ENCODE results near the gene SOS1. TPM values are rescaled to one million over a fixed set of nuclear protein-coding genes. Genes with fewer than 3 reads are reported as not detected.

SOS1 gene
- total RNA-seq, 4 donors from 2014 or later = 55.9 to 80.8 (median 63.2) TPM

DNA sequence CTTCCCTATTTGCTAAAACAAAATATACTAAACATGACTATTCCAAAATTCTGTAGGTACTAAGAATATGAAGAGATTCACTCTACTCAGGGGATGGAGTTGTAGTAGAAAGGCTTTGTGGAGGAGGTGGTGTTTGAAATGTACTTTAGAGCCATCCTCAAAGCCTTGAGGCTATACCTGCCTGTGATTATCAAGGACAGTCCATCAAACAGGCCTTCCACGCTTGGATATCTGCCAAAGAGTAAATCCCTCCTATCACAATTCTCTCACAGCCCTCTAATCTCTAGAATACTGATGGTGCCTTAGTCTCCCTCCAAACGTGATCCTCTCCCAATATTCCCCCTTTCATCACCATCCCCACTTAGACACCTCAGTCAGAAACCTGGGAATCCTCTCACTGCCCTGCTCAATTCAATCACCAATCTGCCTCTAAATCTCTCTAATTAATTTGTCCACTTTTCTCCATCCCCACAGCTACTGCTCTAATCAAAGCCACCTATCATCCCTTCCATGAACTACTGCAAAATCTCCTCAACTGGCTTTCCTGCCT, 13.1 kb downstream of the SOS1 start:
- Histone ChIP-seq H3K27ac (no peak overlapping the region), H3K27me3 (no peaks in the 10 kb centered on the region), H3K4me1 (no peaks in the 10 kb centered on the region), H3K36me3 (no peaks in the 10 kb centered on the region), H3K4me3 (replicated peaks in 1 of 3) (no peak overlapping the region), H3K9me3 (no peaks in the 10 kb centered on the region)
- intact Hi-C loops (cut with DNase I) = no loop called here
- 63 to 66% methylated on average over 2 of the region's 2 CpGs for WGBS, 2 donors
- DNase-seq = no peak
- TF ChIP-seq, protein P1, sequence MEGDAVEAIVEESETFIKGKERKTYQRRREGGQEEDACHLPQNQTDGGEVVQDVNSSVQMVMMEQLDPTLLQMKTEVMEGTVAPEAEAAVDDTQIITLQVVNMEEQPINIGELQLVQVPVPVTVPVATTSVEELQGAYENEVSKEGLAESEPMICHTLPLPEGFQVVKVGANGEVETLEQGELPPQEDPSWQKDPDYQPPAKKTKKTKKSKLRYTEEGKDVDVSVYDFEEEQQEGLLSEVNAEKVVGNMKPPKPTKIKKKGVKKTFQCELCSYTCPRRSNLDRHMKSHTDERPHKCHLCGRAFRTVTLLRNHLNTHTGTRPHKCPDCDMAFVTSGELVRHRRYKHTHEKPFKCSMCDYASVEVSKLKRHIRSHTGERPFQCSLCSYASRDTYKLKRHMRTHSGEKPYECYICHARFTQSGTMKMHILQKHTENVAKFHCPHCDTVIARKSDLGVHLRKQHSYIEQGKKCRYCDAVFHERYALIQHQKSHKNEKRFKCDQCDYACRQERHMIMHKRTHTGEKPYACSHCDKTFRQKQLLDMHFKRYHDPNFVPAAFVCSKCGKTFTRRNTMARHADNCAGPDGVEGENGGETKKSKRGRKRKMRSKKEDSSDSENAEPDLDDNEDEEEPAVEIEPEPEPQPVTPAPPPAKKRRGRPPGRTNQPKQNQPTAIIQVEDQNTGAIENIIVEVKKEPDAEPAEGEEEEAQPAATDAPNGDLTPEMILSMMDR (IDR thresholded peaks at IDR 0.05) = no peak

DNA sequence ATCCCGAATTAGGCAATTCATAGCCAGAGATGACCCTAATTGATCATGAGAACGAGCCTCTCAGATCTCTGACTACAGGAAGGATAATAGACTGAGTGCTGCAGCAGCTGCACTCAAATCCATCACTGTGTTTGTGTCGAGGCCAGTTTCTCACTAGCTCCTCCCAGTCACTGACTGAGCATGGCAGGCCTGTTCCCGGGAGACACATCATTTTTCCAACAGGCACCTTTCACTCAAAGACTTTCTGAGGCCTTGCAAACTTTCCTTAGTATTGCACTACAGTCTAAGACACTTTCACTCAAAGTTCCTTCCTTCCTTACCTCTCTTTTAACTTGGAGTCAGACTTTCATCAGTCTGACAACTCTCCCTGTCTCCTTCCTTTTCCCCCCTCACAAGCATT, 13.7 kb downstream of the SOS1 start:
- Histone ChIP-seq H3K4me3 (replicated peaks in 1 of 3) (no peak overlapping the region), H3K4me1 (no peaks in the 10 kb centered on the region), H3K36me3 (no peaks in the 10 kb centered on the region), H3K9me3 (no peaks in the 10 kb centered on the region), H3K27me3 (no peaks in the 10 kb centered on the region), H3K27ac (no peak overlapping the region)
- no peak for TF ChIP-seq POLR2A (IDR thresholded peaks at IDR 0.05)
- TF ChIP-seq, protein P1 (IDR thresholded peaks at IDR 0.05) = no peak
- intact Hi-C loops (cut with DNase I) = no loop called here
- WGBS, 2 donors = 45 to 51% methylated on average over 4 of the region's 4 CpGs
- no peak for DNase-seq

GRCh38 chr2:39099870-39100728, 20.8 kb downstream of the SOS1 start:
- TF ChIP-seq POLR2A (IDR thresholded peaks at IDR 0.05) = no peak
- TF ChIP-seq, protein P1 (IDR thresholded peaks at IDR 0.05) = no peak
- intact Hi-C loops (cut with DNase I) = no loop called here
- WGBS, 2 donors = 96% methylated on average over 7 of the region's 7 CpGs

DNA sequence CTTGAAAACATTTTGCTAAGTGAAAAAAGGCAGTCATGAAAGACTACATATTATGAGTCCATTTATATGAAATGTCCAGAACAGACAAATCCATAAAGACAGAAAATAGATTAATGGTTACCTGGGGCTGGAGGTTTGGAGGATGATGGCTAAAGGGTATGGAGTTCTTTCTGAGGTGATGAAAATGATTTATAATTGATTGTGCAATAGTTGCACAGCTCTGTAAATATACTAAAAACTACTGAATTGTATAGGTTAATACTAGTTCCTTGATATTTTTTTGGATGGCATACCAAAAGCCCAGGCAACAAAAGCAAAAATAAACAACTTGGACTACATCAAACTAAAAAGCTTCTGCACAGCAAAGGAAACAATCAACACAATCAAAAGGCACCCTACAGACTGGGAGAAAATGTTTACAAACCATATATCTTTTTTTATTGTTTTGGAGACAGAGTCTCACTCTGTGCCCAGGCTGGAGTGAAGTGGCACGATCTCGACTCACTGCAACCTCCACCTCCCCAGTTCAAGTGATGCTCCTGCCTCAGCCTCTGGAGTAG, 21.5 kb downstream of the SOS1 start:
- Histone ChIP-seq H3K9me3 (no peaks in the 10 kb centered on the region), H3K4me1 (peaks cover 3 to 18% of the 10 kb centered on the region in 2 donors), H3K36me3 (no peaks in the 10 kb centered on the region), H3K4me3 (replicated peaks in 1 of 3) (no peak overlapping the region), H3K27ac (no peak overlapping the region), H3K27me3 (no peaks in the 10 kb centered on the region)
- intact Hi-C loops (cut with DNase I) = no loop called here
- DNase-seq = no peak
- TF ChIP-seq, protein P1 (IDR thresholded peaks at IDR 0.05) = no peak
- no peak for TF ChIP-seq POLR2A (IDR thresholded peaks at IDR 0.05)
- WGBS, 2 donors = 92 to 95% methylated on average over 2 of the region's 2 CpGs

More at GRCh38 chr2:39099870-39100728, 20.8 kb downstream of the SOS1 start:
- Histone ChIP-seq H3K36me3 (no peaks in the 10 kb centered on the region), H3K4me1 (peaks cover 3 to 11% of the 10 kb centered on the region in 2 donors), H3K27me3 (no peaks in the 10 kb centered on the region), H3K9me3 (no peaks in the 10 kb centered on the region), H3K4me3 (replicated peaks in 1 of 3) (no peak overlapping the region), H3K27ac (no peak overlapping the region)
- DNase-seq = no peak

DNA sequence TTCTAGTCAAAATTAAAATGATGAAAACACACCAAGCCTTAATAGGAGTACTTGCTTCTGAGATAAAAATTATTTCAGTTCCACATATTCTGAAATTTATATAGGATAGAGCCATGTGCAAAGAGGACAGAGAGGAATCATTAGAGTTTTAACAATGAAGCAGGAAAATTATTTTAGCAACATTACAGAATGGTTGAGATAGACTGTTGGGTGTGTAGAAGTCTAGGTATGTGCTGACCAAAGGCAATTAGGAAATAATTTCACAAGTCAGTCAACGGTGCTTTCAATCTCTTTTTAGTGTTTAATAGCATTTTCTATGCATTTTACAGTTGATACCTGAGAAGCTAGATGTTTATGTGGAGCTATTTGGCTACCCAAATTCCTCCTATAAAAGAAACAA, 25.2 kb downstream of the SOS1 start:
- DNase-seq = no peak
- no peak overlapping the region for H3K27ac ChIP-seq
- intact Hi-C loops (cut with DNase I) = no loop called here
- H3K27me3 ChIP-seq = no peaks in the 10 kb centered on the region
- H3K4me1 ChIP-seq = peaks cover 7 to 27% of the 10 kb centered on the region in 2 donors
- no peak overlapping the region for H3K4me3 ChIP-seq (replicated peaks in 1 of 3)
- 83 to 88% methylated on average over 1 of the region's 1 CpG for WGBS, 2 donors
- H3K9me3 ChIP-seq = no peaks in the 10 kb centered on the region
- TF ChIP-seq POLR2A (IDR thresholded peaks at IDR 0.05) = no peak
- TF ChIP-seq, protein P1 (IDR thresholded peaks at IDR 0.05) = no peak
- H3K36me3 ChIP-seq = no peaks in the 10 kb centered on the region
